Measurements from ENCODE around the gene CCDC51. TPM values are rescaled to one million over a fixed set of nuclear protein-coding genes. Genes with fewer than 3 reads are reported as not detected.

Gene CCDC51
- total and polyA plus RNA-seq, 2 donors (not counting 3 experiments of a cell fraction or from before 2014, with no cell fraction given), result 11.2 to 11.3 TPM

DNA sequence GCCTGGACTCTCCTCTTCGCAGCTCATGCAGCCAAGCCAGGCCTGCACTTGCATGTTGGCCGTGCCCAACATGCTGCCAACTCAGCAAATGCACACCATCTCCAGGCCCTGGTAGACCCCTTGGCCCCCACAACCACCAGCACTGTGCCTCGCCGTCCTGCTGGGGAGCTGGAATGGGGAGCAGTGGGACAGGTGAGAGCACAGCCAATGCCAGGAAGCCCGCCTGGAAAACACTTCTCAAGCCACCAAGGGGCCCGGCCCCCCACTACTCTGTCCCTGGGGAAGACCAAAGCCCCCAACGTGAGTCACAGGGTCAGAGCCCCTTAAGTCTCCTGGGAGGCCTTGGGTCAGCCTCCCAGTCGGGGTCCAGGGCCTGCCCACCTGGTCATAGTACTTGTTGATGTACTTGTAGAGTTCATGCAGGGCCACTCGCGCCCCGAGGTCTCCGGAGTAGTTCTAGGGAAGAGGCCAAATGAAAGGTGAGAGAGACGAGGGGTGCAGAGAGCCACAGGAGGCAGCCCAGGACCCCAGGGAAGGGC lies 34.5 kb downstream of the CCDC51 start:
- Histone ChIP-seq H3K4me3 (replicated peaks in 1 of 3; ENCODE audit: insufficient read depth in 1 of 3, low read depth in 1 of 3, low read length in 3 of 3) (no peak overlapping the region), H3K27me3 (ENCODE audit: control insufficient read depth in 2 of 2, insufficient read depth in 2 of 2, low read length in 2 of 2) (no peaks in the 10 kb centered on the region), H3K27ac (ENCODE audit: insufficient read depth, low read depth, low read length) (no peak overlapping the region), H3K79me2 (ENCODE audit: control insufficient read depth, insufficient read depth, low read length) (no peaks in the 10 kb centered on the region), H3K9ac (replicated peaks; ENCODE audit: extremely low read depth, insufficient read depth, low read length) (no peak overlapping the region), H3K4me2 (ENCODE audit: insufficient read depth, low read length) (no peak overlapping the region), H3K9me1 (replicated peaks; ENCODE audit: control insufficient read depth, extremely low read depth, insufficient read depth, low read length) (no peaks in the 10 kb centered on the region), H4K20me1 (replicated peaks; ENCODE audit: control insufficient read depth, extremely low read depth, insufficient read depth, low read length) (no peaks in the 10 kb centered on the region), H3K9me3 (replicated peaks; ENCODE audit: control insufficient read depth, insufficient read depth, low read length) (no peaks in the 10 kb centered on the region), H3K36me3 (ENCODE audit: control insufficient read depth in 2 of 2, extremely low read depth in 1 of 2, insufficient read depth in 2 of 2, low read length in 2 of 2) (peaks cover 0 to 23% of the 10 kb centered on the region in 2 experiments), H2AFZ (ENCODE audit: low read depth, low read length) (no peak overlapping the region), H3K4me1 (ENCODE audit: control insufficient read depth, extremely low read depth, insufficient read depth, low read length) (peaks cover 10% of the 10 kb centered on the region)
- BruUV-seq (replicated peaks), result no TSS peak
- ChIA-PET POLR2A (no interaction called here), CTCF (interaction anchor here (12.6 kb wide), 1 partner anchor 31 kb away, joined by 716 read pairs; no protein-coding TSS in a partner anchor)
- dilution Hi-C loops (cut with MboI; ENCODE audit: extremely low pct_ligation_motif_present, low sequenced_read_pairs), result no loop called here
- no peak for DNase-seq (ENCODE audit: low read depth, low spot score)
- intact Hi-C loops (cut with micrococcal nuclease), result no loop called here
- FAIRE-seq, result no peak
- TF ChIP-seq, protein P1, sequence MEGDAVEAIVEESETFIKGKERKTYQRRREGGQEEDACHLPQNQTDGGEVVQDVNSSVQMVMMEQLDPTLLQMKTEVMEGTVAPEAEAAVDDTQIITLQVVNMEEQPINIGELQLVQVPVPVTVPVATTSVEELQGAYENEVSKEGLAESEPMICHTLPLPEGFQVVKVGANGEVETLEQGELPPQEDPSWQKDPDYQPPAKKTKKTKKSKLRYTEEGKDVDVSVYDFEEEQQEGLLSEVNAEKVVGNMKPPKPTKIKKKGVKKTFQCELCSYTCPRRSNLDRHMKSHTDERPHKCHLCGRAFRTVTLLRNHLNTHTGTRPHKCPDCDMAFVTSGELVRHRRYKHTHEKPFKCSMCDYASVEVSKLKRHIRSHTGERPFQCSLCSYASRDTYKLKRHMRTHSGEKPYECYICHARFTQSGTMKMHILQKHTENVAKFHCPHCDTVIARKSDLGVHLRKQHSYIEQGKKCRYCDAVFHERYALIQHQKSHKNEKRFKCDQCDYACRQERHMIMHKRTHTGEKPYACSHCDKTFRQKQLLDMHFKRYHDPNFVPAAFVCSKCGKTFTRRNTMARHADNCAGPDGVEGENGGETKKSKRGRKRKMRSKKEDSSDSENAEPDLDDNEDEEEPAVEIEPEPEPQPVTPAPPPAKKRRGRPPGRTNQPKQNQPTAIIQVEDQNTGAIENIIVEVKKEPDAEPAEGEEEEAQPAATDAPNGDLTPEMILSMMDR (IDR thresholded peaks at IDR 0.05; ENCODE audit: extremely low read depth in 1 of 2, insufficient read depth in 1 of 2, low read depth in 1 of 2, low read length in 2 of 2), result no peak
- no peak for TF ChIP-seq POLR2AphosphoS5 (IDR thresholded peaks at IDR 0.05; ENCODE audit: insufficient read depth, low read depth, low read length)
- TF ChIP-seq EZH2 (IDR thresholded peaks at IDR 0.05; ENCODE audit: borderline replicate concordance, low read depth, low read length, severe bottlenecking), result no peak
- TF ChIP-seq MAX (IDR thresholded peaks at IDR 0.05; ENCODE audit: insufficient read depth, insufficient read length), result no peak
- no peak for TF ChIP-seq POLR2A (IDR thresholded peaks at IDR 0.05; ENCODE audit: low read depth, low read length)
- no peak for TF ChIP-seq JUN (IDR thresholded peaks at IDR 0.05; ENCODE audit: borderline replicate concordance, insufficient read depth, insufficient read length, low read depth)
- TF ChIP-seq FOS (IDR thresholded peaks at IDR 0.05; ENCODE audit: borderline replicate concordance, insufficient read depth, low read length), result no peak
- no peak for TF ChIP-seq GATA2 (IDR thresholded peaks at IDR 0.05; ENCODE audit: insufficient read depth, insufficient read length, low read depth, low read length)
- TF ChIP-seq MYC (IDR thresholded peaks at IDR 0.05; ENCODE audit: low read depth, low read length), result no peak
